Stimulated activated CD8-positive, alpha-beta memory T cell treated with anti-CD3 and anti-CD28 coated beads, Interleukin-7, amount 100 ng/mL, for 1 hour (primary cell): ENCODE data around the gene ZSCAN31.

Source experiments
- DNase-seq, 2 donors: peaks; one replicate each; pipeline ENCODE4 v3.0.0-alpha.2; 2020; ENCODE audit warnings: low read depth in 2 of 2

The ZSCAN31 gene

GRCh38 chr6:28353356-28353755 lies 17.4 kb upstream of the ZSCAN31 start:
- no peak for DNase-seq

GRCh38 chr6:28351493-28351925 lies 15.6 kb upstream of the ZSCAN31 start:
- no peak for DNase-seq

GRCh38 chr6:28351087-28351486 lies 15.1 kb upstream of the ZSCAN31 start:
- DNase-seq = no peak

GRCh38 chr6:28349892-28350737 lies 14.2 kb upstream of the ZSCAN31 start, which contains the start of gene ZKSCAN3:
TSS of gene ZKSCAN3 (plus strand) at chr6:28349947. CDS start at chr6:28359587, 9,640 bp downstream.
- DNase-seq = peak; percentile 66 to 74

GRCh38 chr6:28349344-28349891 lies 13.5 kb upstream of the ZSCAN31 start:
- no peak for DNase-seq

- DNase-seq = no peak
These were observed 11.2 kb upstream of the ZSCAN31 start for GRCh38 chr6:28347119-28347518.

- DNase-seq = no peak
These were observed 9.3 kb upstream of the ZSCAN31 start for GRCh38 chr6:28345201-28345600.

GRCh38 chr6:28343898-28344677 lies 8.1 kb upstream of the ZSCAN31 start:
- no peak for DNase-seq

GRCh38 chr6:28340310-28341095 lies 4.6 kb upstream of the ZSCAN31 start:
- no peak for DNase-seq

- DNase-seq = no peak
These were observed 1.2 kb upstream of the ZSCAN31 start for GRCh38 chr6:28337121-28337520.

GRCh38 chr6:28336284-28337120 lies 554 bp upstream of the ZSCAN31 start:
- no peak for DNase-seq

- DNase-seq = no peak
These were observed 846 bp downstream of the ZSCAN31 start for GRCh38 chr6:28335040-28335563.

- no peak for DNase-seq
These were observed 1.5 kb downstream of the ZSCAN31 start for GRCh38 chr6:28334286-28335039.

GRCh38 chr6:28333599-28334018 lies 2.3 kb downstream of the ZSCAN31 start:
- DNase-seq = no peak

GRCh38 chr6:28333047-28333446 lies 2.9 kb downstream of the ZSCAN31 start:
- DNase-seq = no peak

GRCh38 chr6:28330041-28330440 lies 5.9 kb downstream of the ZSCAN31 start:
- no peak for DNase-seq

GRCh38 chr6:28326371-28326948 lies 9.5 kb downstream of the ZSCAN31 start:
- no peak for DNase-seq

GRCh38 chr6:28323813-28324424 lies 12.0 kb downstream of the ZSCAN31 start:
- DNase-seq = no peak

- no peak for DNase-seq
These were observed 13.3 kb downstream of the ZSCAN31 start for GRCh38 chr6:28322661-28323060.
